NCI-H146 (cell line): ENCODE measurements around the gene NUDT8.
A peak's percentile ranks its signal among the peaks of the same experiment; 100 is the strongest.
"Not testable (repeated sequence)": the region's sequence is repeated elsewhere in the genome, so short reads cannot be mapped to it uniquely, and the experiment has no call there.

Experiments used
- DNase-seq: peaks from one replicate; lab custom pipeline; 2025; lab: John Stamatoyannopoulos, UW

NUDT8 gene

DNA sequence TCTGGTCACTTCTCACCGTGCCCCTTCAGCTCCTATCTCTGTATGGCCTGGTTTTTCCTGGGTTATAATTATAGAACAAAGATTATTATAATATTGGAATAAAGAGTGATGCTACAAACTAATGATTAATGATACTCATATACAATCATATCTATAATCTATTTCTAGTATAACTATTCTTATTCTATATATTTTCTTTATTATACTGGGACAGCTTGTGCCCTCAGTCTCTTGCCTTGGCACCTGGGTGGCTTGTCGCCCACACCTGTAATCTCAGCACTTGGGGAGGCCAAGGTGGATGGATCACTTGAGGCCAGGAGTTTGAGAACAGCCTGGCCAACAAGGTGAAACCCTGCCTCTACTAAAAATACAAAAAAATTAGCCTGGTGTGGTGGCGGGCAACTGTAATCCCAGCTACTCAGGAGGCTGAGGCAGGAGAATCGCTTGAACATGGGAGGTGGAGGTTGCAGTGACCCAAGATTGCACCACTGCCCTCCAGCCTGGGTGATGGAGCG, 30.0 kb upstream of the NUDT8 start:
- not testable (repeated sequence) for DNase-seq

DNA sequence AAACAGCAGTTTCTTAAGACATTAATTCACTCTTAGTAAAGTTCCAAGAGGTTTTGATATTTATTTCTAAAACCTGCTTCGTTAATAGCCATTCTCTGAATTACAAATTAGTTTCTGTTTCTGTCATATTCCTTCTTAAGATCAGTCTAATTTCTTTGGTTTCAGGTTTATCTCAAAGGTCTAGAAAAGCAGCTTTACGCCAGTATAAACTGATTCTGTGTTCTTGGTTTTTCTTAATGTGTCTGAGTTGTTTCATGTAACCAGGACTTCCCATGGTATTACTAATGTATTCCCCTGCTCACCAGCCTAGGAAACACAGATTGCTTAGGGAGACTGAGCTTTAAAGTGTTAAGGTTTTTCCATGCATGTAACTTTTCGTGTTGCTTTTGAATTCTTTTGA, 27.6 kb upstream of the NUDT8 start:
- DNase-seq, result no peak

DNA sequence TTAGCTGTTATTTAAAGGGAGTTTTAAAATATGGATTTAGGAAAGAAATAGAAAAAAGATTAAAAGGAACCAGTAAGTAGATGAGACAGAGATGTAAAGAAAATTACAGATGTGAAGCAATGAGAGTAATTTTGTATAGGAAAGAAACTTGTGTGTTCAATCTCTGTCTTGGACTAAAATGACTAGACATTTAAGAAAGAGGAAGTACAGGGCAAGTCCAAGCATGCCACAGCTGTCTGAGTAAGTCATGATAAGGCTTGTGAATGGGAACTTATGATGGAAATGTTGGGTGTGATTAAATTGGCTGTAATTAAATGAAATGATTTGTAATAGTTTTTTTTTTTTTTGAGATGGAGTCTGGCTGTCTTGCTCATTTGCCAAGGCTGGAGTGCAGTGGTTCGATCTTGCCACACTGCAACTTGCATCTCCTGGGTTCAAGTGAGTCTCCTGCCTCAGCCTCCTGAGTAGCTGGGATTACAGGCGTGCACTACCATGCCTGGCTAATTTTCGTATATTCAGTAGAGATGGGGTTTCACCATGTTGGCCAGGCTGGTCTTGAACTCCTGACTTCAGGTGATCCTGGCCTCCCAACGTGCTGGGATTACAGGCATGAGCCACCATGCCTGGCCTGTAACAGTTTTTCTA, 26.7 kb upstream of the NUDT8 start:
- DNase-seq, result no peak

DNA sequence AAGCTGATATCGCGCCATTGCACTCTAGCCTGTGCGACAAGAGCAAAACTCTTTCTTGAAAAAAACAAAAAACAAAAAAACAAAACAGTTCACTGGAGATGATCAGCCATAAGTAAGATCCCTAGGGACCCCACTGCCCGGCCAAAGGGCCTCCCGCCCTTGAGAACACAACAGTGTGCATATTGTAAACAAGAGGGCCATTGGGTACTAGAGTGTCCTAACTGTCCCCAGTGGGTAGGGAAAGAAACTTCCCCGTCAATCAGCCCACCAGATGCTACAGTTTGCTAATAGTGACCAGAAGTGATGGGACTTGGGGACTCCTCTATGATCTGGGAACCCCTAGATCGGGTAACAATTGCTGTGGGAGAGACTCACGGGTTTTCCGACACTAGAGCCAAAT, 24.5 kb upstream of the NUDT8 start:
- DNase-seq, result no peak

DNA sequence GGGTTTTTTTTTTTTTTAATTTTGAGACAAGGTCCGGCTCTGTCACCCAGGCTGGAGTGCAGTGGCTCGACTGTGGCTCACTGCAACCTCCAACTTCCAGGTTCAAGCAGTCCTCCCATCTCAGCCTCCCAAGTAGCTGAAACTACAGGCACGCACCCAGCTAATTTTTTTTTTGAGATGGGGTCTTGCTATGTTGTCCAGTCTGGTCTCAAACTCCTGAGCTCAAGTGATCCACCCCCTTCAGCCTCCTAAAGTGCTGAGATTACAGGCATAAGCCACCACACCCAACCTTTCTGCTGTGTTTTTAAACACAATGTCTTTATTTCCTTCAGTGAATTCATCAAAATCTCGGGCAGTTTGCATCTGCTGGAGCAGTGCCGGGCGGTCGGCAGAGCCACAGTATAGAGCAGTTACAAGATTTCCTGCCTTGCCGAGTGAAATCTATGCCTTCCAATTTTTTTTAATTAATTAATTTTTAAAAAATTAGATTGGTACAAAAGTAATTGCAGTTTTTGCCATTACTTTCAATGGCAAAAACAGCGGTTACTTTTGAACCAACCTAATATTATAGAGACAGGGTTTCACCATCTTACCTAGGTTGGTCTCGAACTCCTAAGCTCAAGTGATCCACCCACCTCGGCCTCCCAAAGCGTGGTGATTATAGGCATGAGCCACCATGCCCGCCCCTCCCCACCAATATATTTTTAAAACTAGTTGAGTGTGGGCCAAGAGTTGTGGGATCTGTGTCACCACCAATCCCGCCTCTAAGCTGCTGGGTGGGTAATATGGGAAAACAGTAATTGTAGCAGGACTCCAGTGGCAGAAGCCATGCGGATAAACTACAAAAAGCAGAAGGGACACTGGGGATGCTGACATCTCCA, 23.5 kb upstream of the NUDT8 start:
- DNase-seq, result no peak

DNA sequence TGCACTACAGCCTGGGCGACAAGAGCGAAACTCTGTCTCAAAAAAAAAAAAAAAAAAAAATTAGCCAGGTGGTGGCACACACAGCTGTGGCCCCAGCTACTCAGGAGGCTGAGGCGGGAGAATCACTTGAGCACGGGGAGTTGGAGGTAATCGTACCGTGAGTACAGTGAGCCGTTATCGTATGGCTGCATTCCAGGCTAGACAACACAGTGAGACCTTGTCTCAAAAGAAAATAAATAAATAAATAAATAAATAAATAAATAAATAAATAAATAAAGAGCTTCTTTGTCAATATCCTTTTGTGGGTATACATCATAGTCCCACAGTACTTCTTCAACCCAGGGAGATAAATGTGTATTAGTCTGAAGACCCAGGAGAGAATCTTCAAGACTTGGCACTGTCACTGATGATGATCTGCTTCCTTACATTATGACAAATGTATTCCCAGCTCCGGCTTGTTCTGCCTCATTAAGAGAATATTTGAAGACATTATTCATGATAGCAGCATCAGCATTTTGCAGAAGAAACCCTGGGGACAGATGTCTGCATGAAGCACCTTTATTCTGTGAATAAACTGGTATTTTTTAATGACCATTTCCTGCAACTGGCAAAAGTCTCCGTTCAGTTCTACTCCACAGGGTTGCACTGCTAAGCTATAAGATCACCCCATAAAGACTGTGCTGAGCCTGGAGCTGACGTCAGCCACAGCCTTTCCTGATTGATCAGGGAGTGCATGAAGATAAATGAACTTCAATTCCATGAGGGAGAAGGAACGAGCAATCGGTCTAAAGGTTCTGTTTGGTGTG, 22.4 kb upstream of the NUDT8 start:
- DNase-seq, result no peak

DNA sequence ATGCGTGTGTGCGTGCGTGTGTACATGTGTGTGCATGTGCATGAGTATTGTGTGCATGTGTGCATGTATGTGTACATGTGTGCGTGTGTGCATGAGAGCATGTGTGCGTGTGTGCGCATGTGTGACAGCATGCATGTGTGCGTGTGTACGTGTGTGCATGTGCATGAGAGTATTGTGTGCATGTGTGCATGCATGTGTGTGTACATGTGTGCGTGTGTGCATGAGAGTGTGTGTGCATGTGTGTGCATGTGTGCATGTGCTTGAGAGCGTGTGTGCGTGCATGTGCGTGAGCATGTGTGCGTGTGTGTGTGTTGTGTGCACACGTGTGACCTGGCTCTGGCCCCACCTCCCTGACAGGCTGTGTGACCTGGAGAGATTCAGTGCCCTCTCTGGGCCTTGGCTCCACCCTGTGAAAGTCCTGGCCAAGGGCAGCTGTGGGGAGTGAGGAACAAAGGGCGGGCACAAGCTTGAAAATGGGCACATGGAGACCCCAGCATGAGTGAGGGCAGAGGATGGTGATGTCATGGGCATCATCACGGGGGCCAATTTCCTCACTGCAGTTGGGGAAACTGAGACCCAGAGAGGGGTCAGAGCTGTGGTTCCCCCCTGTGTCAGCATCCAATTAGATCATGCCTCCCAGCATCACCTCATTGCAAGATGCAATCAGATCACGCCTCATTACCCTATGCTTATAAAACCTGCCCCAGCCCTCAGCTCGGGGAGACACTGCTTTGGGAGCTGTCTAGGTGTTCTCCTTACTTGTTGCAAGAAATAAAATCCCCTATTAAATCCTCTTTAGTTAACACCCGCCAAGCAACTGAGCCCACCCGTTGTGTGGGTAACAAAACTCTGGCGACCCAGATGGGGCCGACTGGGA, 20.1 kb upstream of the NUDT8 start:
- DNase-seq, result no peak

DNA sequence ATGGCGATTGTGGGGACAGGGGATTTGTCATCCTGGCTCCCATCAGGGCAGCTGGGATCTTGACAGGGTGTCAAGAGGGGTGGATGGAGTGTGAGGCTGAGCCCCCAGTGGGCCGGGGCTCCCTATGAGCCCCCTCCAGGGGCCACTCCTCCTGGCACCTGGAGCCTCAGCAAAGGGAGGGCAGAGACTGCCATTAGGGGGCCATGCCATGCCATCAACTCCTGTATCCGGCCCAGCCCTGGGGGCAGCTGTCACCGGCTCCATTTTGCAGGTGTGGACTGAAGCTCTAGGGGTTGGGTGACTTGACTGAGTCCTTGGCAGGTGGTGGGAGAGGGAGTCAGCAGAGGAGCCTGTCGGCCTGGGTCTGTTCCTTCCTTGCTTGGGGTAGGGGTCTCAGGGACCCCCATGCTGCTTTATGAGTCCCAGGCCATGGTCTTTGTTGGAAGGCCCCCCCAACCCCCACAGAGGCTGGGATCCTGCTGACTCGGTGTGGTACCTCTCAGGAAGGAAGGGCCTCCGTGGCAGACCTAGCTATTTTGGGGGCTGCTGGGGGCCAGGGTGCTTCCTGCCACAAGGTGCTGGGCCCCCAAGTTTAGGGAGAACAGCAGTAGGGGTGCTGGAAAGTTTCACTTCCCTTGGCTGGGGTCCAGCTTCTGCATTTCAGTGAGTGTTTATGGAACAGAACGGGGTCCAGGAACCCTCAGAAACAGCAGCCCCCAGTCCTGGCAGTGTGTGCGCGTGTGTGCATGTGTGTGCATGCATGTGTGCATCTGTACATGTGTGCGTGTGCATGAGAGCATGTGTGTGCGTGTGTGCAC, 19.3 kb upstream of the NUDT8 start:
- no peak for DNase-seq

DNA sequence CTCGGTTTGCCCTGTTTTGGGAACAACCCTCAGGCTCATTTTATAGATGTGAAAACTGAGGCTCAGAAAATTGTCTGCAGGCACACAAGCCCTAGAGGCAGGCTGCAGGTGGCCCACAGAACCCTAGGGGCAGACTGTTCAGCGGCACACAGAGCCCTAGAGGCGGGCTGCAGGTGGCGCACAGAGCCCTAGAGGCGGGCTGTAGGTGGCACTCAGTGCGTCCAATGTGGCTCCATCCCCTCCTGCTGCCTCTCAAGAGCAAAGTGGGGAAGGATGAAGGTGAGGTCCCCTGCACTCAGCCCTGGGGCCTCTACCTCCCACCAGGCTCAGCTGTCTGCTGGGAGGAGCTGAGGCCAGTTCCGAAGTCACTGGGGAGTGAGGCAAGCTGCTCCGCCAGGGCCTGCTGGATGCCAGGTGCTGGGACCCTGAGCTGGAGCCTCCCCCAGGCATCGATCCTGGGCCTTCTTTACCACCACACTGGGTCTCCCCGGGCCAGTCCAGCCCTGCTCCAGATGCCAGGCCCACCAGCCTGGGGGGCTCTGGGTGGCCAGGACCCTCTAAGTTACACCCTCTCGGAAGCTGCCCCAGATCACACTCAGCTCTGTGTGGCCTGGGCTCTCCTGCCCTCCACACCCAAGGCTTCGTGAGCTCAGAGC, 18.5 kb upstream of the NUDT8 start:
- DNase-seq, result peak; percentile 66

DNA sequence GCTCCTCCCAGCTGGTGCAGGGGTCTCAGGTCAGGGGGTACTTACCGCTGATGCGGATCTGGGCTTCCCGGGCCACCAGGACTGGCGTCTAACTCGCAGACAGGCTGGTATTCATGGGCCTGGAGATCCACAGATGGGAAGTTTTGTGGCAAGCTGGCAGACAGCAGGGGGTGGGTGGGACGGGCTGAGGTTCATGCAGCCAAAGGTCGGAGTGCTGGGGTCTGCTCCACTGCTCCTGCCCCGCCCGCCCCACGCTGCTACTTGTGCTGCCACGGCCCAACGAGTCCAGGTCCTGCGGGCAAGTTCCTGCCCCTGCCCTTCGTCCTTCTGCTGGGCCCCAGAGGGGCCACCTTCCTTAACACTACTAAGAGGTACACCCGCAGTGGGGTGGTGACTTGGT, 17.7 kb upstream of the NUDT8 start:
- DNase-seq, result no peak

DNA sequence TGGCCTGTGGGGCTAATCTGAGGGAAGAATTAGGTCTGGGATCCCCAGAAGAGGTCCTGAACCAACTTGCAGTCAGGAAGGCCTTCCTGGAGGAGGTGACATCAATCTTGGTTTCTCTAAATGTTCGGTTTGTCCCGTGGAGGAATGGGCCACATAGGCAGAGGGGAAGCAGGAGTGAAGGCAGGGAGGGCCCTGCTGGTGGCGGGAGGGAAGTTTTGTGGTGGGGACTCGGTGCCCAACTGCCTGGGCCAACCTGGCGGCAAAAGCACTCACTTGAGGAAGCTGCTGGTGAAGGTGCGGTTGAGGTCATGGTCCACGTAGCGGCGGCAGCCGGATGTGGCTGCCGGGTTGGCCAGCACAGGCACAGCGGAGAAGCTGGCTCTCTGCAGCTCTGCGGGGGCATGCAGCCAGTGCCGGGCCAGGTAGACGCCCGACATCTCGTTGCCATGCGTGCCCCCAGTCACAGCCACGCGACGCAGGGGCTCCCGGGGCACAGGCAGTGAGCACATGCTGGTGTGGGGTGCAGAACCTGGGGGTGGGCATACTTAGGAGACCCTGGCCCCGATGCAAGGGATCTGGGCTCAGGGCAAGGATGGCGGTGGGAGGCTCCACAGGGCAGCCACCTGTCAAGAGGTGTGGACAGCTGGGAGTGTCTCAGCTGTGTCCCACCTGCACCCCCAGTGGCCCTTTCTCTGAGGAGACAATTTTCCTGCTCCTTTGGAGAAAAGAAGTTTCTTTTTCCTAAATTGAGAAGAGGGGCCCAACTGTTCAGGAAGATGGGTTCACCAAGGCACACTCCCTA, 17.0 kb upstream of the NUDT8 start:
- DNase-seq, result no peak

DNA sequence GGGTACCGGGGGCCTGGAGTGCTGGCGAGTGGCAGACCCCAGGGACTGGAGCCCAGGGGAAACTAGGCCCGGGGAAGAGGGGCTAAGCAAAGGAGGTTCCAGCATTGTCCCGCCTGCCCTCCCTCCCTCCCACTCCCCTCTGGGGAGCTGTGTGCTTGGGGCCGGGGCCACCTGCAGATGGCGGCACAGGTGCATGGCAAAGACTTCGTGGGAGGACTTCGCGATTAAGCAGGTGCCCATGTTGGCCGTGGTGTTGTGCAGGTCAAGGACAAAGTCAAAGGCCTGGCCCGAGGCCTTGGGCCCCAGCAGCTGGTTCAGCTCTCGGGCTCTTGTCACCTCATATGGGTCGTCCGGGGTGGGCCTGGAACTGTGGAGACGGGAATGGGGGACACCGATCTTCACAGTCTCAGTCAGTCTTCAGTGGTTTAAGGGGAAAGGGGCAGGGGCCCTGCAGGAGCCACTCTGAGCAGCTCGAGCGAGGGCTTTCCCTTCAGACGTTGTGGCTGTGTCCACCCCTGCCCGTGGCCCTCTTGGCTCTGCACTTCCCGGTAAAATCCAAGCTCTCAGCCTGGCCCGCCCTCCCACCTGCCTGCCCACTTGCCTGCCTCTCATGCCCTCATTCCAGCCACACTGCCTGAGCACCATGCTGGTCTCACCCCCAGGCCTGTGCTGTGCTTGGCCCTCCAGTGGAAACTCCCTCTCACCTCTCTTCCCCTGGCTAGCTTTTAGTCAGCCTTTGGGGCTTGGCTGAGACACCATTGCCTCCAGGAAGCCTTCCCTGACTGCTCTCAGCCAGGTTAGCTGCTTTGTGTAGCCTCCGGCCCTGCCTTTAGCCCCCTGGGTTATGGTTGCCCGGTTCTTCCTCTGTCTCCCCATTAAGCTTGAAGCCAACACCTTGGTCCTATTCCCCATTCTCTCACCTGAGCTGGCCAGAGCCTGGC, 16.1 kb upstream of the NUDT8 start:
- no peak for DNase-seq

DNA sequence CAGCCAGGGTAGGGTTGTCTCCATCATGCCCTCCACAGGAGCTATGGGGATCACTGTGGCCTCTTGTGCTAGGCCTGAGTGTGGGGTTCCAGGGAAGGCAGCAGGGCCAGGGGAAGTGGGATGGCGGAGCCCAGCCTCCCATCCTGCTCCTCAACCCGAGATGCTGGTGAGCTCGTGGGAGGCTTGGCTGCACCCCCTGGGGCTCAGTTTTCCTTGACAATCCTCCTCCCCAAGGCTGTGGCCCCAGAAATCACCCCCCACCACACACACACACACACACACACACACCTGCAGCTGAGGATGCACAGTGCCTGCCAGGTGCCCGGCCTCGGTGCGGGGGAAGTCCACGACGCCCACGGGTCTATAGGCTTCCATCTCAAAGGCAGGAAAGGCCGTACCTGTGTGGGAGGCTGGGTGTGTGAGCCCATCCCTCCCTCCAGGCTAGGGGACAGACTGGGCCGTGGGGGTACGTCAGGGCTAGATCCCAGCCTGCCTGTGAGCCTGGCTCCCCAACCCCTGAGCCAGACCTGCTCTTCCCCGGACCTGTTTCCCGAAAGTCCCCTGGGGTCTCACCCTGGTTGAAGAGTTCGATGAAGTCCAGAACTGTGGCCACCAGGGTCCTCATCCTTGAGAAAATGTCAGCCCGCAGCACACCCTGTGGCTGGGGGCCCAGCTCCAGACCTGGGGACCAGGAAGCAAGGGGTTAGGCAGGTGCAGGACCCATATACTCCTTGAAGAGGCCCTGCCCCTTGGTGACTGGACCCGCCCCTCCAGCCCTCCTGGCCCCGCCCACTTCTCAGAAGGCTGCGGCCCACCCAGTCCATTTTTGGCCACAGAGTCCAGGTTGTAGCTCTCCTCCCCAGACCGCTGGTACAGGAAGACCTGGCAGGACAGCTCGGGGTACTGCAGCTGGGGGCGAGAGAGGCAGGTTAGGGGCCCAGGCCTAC, 15.0 kb upstream of the NUDT8 start:
- DNase-seq, result no peak

DNA sequence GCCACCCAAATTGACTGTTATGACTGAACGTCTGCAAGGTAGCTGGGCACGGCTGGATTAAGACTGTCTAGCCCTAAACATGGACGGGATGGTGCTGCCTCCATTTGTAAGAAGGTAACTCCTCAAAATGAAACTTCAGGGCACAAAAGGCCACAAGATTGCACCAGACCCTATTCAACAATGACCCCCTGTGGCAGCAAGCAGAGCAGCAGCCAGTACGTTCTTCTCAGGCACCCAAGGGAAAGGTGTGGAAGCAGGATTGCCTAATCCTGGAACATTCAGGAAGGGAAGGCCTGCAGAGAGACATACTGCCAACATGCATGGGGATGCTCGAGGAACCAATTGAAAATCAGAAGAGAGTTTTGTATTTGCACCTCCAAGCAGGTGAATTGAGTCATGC, 14.3 kb upstream of the NUDT8 start:
- DNase-seq, result no peak

DNA sequence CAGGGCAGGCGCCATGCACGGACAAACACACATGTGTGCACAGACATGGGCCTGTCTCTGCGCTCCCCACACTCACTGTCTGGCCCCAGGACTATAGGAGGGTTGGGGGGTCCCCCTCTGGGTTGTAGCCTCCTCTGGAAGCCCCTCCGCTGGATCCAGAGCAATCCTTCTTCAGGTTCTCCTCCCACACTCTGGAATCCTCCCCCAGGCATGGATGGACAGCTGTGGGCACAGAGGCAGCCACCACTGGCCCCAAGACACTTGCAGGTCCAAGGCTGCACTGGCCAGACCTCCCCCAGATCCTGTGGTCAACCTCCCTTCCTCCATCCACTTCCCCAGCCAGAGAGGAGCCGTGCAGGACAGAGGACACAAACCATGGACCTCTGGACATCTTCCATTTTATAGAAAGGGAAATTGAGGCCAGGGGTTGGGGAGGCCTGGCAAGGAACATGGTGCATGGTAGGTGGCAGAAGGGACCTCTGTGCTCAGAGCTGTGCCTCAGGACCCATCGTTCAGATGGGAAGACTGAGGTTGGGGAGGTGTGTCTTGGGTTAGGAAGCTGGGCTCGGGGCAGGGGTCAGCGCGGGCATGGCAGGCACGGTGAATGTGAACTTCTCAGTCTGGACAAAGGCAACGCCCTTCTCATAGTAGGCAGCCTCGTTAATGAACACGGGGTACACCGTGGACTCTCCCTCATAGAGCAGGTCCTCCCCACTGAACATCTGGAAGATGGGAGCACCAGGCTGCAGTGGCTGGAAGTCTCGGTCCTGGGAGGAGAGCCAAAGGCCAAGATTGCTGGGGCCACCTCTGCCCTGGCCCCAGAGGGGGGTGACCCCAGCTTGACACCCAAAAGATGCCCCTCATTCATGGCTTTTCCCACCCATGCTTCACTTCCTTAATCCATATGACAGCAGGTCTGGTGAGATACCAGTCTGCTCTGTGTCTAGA, 12.7 kb upstream of the NUDT8 start:
- no peak for DNase-seq
